Keratinocyte (primary cell): ENCODE data around the gene OBSCN.

Experiments
- EZH2 ChIP-seq: IDR thresholded peaks from one replicate; pipeline ENCODE4 v1.6.1; 2012; ENCODE audit warnings: inconsistent platforms, mild to moderate bottlenecking, low read length, moderate library complexity
- TF ChIP-seq, protein P1 (sequence below), 3 experiments: IDR thresholded peaks in 1 of 3; conservative IDR thresholded peaks in 1 of 3; optimal IDR thresholded peaks in 1 of 3; 2 replicates in 2 of 3; 3 replicates in 1 of 3; pipeline versions ENCODE3 to v1.5.1; 2011; ENCODE audit warnings: low read length in 3 of 3, mild to moderate bottlenecking in 3 of 3, moderate library complexity in 2 of 3, control low read depth in 1 of 3, inconsistent platforms in 1 of 3; ENCODE audit not compliant: insufficient read depth in 2 of 3; ENCODE audit errors: extremely low read depth in 1 of 3

DNA sequence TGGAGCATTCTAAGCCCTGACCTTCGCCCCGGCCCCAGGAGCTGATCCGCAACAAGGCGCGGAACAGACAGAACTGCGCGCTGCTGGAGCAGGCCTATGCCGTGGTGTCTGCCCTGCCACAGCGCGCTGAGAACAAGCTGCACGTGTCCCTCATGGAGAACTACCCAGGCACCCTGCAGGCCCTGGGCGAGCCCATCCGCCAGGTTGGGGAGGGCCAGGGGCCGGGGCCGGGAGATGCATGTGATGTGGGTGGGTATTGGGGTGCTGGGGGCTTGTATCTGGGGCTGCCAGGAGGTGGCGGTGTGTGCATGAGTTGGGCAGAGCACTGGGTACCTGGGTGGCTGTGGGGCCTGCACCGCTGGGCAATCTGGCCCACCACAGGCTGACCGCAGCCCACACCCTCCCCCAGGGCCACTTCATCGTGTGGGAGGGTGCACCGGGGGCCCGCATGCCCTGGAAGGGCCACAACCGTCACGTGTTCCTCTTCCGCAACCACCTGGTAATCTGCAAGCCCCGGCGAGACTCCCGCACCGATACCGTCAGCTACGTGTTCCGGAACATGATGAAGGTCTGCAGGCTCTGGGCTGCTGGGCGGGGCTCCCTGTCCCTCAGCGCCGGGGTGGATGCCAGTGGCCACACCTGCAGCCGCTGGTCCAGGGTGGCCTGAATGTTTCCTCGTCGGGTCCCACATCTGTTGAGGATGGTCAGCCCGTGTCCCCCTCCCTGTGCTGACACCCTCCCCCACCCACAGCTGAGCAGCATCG, 133.0 kb downstream of the OBSCN start:
- no peak for TF ChIP-seq EZH2
- TF ChIP-seq, protein P1, sequence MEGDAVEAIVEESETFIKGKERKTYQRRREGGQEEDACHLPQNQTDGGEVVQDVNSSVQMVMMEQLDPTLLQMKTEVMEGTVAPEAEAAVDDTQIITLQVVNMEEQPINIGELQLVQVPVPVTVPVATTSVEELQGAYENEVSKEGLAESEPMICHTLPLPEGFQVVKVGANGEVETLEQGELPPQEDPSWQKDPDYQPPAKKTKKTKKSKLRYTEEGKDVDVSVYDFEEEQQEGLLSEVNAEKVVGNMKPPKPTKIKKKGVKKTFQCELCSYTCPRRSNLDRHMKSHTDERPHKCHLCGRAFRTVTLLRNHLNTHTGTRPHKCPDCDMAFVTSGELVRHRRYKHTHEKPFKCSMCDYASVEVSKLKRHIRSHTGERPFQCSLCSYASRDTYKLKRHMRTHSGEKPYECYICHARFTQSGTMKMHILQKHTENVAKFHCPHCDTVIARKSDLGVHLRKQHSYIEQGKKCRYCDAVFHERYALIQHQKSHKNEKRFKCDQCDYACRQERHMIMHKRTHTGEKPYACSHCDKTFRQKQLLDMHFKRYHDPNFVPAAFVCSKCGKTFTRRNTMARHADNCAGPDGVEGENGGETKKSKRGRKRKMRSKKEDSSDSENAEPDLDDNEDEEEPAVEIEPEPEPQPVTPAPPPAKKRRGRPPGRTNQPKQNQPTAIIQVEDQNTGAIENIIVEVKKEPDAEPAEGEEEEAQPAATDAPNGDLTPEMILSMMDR (optimal IDR thresholded peaks at IDR 0.05 in 1 of 3, IDR thresholded peaks at IDR 0.05 in 1 of 3, conservative IDR thresholded peaks at IDR 0.05 in 1 of 3; ENCODE audit: extremely low read depth in 1 of 3, insufficient read depth in 2 of 3, low read length in 3 of 3) = peak in 2 of 3 experiments; percentile 26 to 54
